Caco-2 (cell line): ENCODE results near the gene BRD4. TPM values are rescaled to one million over a fixed set of nuclear protein-coding genes. Genes with fewer than 3 reads are reported as not detected.
A peak's percentile ranks its signal among the peaks of the same experiment; 100 is the strongest.

ENCODE experiments used
- BruUV-seq: library from RNA; stranded (reverse); fragments of 400-500 nt; replicated peaks from 2 replicates; lab custom pipeline; 2021; lab: Mats Ljungman, UMichigan
- CTCF ChIA-PET: fragments of 300-600 bp; sonication (Branson Sonifier 250); formaldehyde crosslinking; loops from one replicate; lab custom pipeline; 2022; ENCODE audit warnings: antibody characterized with exemption; lab: Charles Lee
- POLR2A ChIA-PET: fragments of 300-600 bp; sonication (Branson Sonifier 250); formaldehyde crosslinking; loops from one replicate; lab custom pipeline; 2022; ENCODE audit warnings: antibody characterized with exemption; lab: Charles Lee
- DNase-seq, 2 experiments: peaks; one replicate each; pipeline versions ENCODE4 v3.0.0 to v3.0.0-alpha.2; 2020 to 2022
- H3K27me3 ChIP-seq: replicated peaks from 2 replicates; pipeline ENCODE4 v1.6.0; 2011; ENCODE audit warnings: low read length; ENCODE audit not compliant: control insufficient read depth, insufficient read depth
- H3K36me3 ChIP-seq: 2 replicates; pipeline ENCODE4 v1.5.1; 2011; ENCODE audit warnings: low read length; ENCODE audit not compliant: control insufficient read depth, insufficient read depth
- H3K4me1 ChIP-seq: fragments of 250-450 bp; sonication (Bioruptor Pico); 2 replicates; pipeline ENCODE4 v1.5.1; 2020; ENCODE audit warnings: mild to moderate bottlenecking
- H3K4me3 ChIP-seq: 2 replicates; pipeline ENCODE4 v1.5.1; 2011; ENCODE audit warnings: low read depth, mild to moderate bottlenecking, control low read depth, low read length
- H3K9me3 ChIP-seq: fragments of 250-450 bp; sonication (Bioruptor Pico); 2 replicates; pipeline ENCODE4 v1.5.1; 2020; ENCODE audit warnings: mild to moderate bottlenecking, moderate library complexity
- H3K27ac Mint-ChIP-seq: one replicate; pipeline ENCODE4 v1.8.0; 2022; ENCODE audit warnings: mixed read lengths; ENCODE audit not compliant: unreplicated experiment
- H3K27me3 Mint-ChIP-seq: one replicate; pipeline ENCODE4 v1.8.0; 2022; ENCODE audit warnings: mixed read lengths; ENCODE audit not compliant: insufficient read depth, unreplicated experiment
- H3K36me3 Mint-ChIP-seq: one replicate; pipeline ENCODE4 v1.8.0; 2022; ENCODE audit warnings: mild to moderate bottlenecking, mixed read lengths; ENCODE audit not compliant: insufficient read depth, unreplicated experiment
- H3K4me1 Mint-ChIP-seq: one replicate; pipeline ENCODE4 v1.8.0; 2022; ENCODE audit warnings: low read depth, mixed read lengths; ENCODE audit not compliant: unreplicated experiment
- H3K4me3 Mint-ChIP-seq: one replicate; pipeline ENCODE4 v1.8.0; 2022; ENCODE audit warnings: mild to moderate bottlenecking, moderate library complexity, mixed read lengths; ENCODE audit not compliant: unreplicated experiment
- H3K9me3 Mint-ChIP-seq: one replicate; pipeline ENCODE4 v1.8.0; 2022; ENCODE audit warnings: mixed read lengths; ENCODE audit not compliant: unreplicated experiment
- CTCF ChIP-seq, 2 experiments: fragments of 200-600 bp in 1 of 2; IDR thresholded peaks; 1 replicate in 1 of 2; 2 replicates in 1 of 2; pipeline versions ENCODE4 v1.5.1 to v1.8.0; 2011 to 2022; ENCODE audit warnings: antibody characterized with exemption in 1 of 2, control low read depth in 1 of 2, inconsistent platforms in 1 of 2, low read depth in 1 of 2, low read length in 1 of 2, mild to moderate bottlenecking in 1 of 2, moderate library complexity in 1 of 2; ENCODE audit not compliant: insufficient read depth in 1 of 2, severe bottlenecking in 1 of 2, unreplicated experiment in 1 of 2
- intact Hi-C: fragments of 100-400 bp; cut with micrococcal nuclease; formaldehyde crosslinking; loops from one replicate; pipeline ENCODE4 v1.10.0; 2022; ENCODE audit not compliant: unreplicated experiment
- total RNA-seq: library from RNA; stranded (reverse); gene quantifications from 2 replicates; pipeline ENCODE4 v1.2.3, GENCODE V29; 2022

BRD4 gene
- total RNA-seq, 1 experiment from 2014 or later = 170 TPM

GRCh38 chr19:15212711-15213110, 119.6 kb downstream of the BRD4 start:
- intact Hi-C loops = no loop called here
- POLR2A ChIA-PET = no interaction called here

GRCh38 chr19:15210323-15210781, 122.0 kb downstream of the BRD4 start:
- Histone ChIP-seq H3K27me3 (no peaks in the 10 kb centered on the region), H3K9me3 (no peaks in the 10 kb centered on the region), H3K4me3 (no peak overlapping the region), H3K4me1 (no peaks in the 10 kb centered on the region), H3K36me3 (no peaks in the 10 kb centered on the region)
- H3K36me3 Mint-ChIP-seq = no peaks in the 10 kb centered on the region
- no peak for TF ChIP-seq CTCF (IDR thresholded peaks at IDR 0.05; ENCODE audit: insufficient read depth in 1 of 2, low read depth in 1 of 2, low read length in 1 of 2, severe bottlenecking in 1 of 2, unreplicated experiment in 1 of 2)
- H3K9me3 Mint-ChIP-seq = no peaks in the 10 kb centered on the region
- H3K4me1 Mint-ChIP-seq = peaks cover 4% of the 10 kb centered on the region
- DNase-seq = no peak
- H3K27me3 Mint-ChIP-seq = no peaks in the 10 kb centered on the region
- CTCF ChIA-PET = interaction anchor here (0.8 kb wide), 1 partner anchor 15 kb away, joined by 4 read pairs; no protein-coding TSS in a partner anchor
- intact Hi-C loops = no loop called here
- no TSS peak for BruUV-seq
- no peak overlapping the region for H3K4me3 Mint-ChIP-seq
- POLR2A ChIA-PET = no interaction called here
- no peak overlapping the region for H3K27ac Mint-ChIP-seq

More at GRCh38 chr19:15212711-15213110, 119.6 kb downstream of the BRD4 start:
- BruUV-seq = no TSS peak
- Histone ChIP-seq H3K36me3 (no peaks in the 10 kb centered on the region), H3K4me1 (peaks cover 16% of the 10 kb centered on the region), H3K27me3 (no peaks in the 10 kb centered on the region), H3K4me3 (no peak overlapping the region), H3K9me3 (no peaks in the 10 kb centered on the region)
- Mint-ChIP-seq H3K27me3 (no peaks in the 10 kb centered on the region), H3K9me3 (no peaks in the 10 kb centered on the region), H3K4me1 (peaks cover 8% of the 10 kb centered on the region), H3K4me3 (no peak overlapping the region), H3K27ac (no peak overlapping the region), H3K36me3 (no peaks in the 10 kb centered on the region)
- no peak for TF ChIP-seq CTCF (IDR thresholded peaks at IDR 0.05; ENCODE audit: insufficient read depth in 1 of 2, low read depth in 1 of 2, low read length in 1 of 2, severe bottlenecking in 1 of 2, unreplicated experiment in 1 of 2)
- no peak for DNase-seq
- CTCF ChIA-PET = no interaction called here

GRCh38 chr19:15201374-15202023, 130.8 kb downstream of the BRD4 start:
- ChIA-PET POLR2A (no interaction called here), CTCF (no interaction called here)
- intact Hi-C loops = no loop called here
- BruUV-seq = no TSS peak
- DNase-seq = no peak
- Mint-ChIP-seq H3K9me3 (no peaks in the 10 kb centered on the region), H3K27ac (peak overlapping the region; percentile 22), H3K4me3 (peak overlapping the region; percentile 74), H3K27me3 (no peaks in the 10 kb centered on the region), H3K36me3 (peaks cover 18% of the 10 kb centered on the region), H3K4me1 (peaks cover 16% of the 10 kb centered on the region)
- H3K4me1 ChIP-seq = 0 out of 2 replicates have a peak, but pooled peaks cover under 1% of the 10 kb centered on the region
- no peaks in the 10 kb centered on the region for H3K27me3 ChIP-seq
- peak overlapping the region; percentile 92 for H3K4me3 ChIP-seq
- peaks cover 2% of the 10 kb centered on the region; the same call in 1 of the 2 replicates for H3K36me3 ChIP-seq
- no peak for TF ChIP-seq CTCF (IDR thresholded peaks at IDR 0.05; ENCODE audit: insufficient read depth in 1 of 2, low read depth in 1 of 2, low read length in 1 of 2, severe bottlenecking in 1 of 2, unreplicated experiment in 1 of 2)
- H3K9me3 ChIP-seq = no peaks in the 10 kb centered on the region
